ENCODE measurements around the gene SEMA3B.
"Not testable (repeated sequence)": the region's sequence is repeated elsewhere in the genome, so short reads cannot be mapped to it uniquely, and the experiment has no call there.

Gene SEMA3B

GRCh38 chr3:50294089-50294488, 25.1 kb downstream of the SEMA3B start:
- DNase-seq (ENCODE audit: low spot score) = no peak

- DNase-seq (ENCODE audit: low spot score) = no peak
Observed at GRCh38 chr3:50294492-50295403, 25.8 kb downstream of the SEMA3B start.

GRCh38 chr3:50295553-50296431, 26.8 kb downstream of the SEMA3B start:
- DNase-seq (ENCODE audit: low spot score) = no peak

- no peak for DNase-seq (ENCODE audit: low spot score)
Observed at GRCh38 chr3:50296721-50297383, 27.9 kb downstream of the SEMA3B start.

GRCh38 chr3:50297384-50297775, 28.4 kb downstream of the SEMA3B start:
- DNase-seq (ENCODE audit: low spot score) = no peak

GRCh38 chr3:50297896-50298725, 29.2 kb downstream of the SEMA3B start:
- no peak for DNase-seq (ENCODE audit: low spot score)

- peak; percentile 100 for DNase-seq (ENCODE audit: low spot score)
Observed at GRCh38 chr3:50298836-50299637, 30.1 kb downstream of the SEMA3B start, which contains the start of the genes HYAL3 and NAA80. Gene HYAL3, minus strand, starts transcription at chr3:50299405. Its CDS starts 3,803 bp downstream, at chr3:50295602. Gene NAA80, minus strand, starts transcription at chr3:50299405. Its CDS starts 1,942 bp downstream, at chr3:50297463.

- no peak for DNase-seq (ENCODE audit: low spot score)
Observed at GRCh38 chr3:50299638-50299928, 30.6 kb downstream of the SEMA3B start.

GRCh38 chr3:50299929-50300680, 31.2 kb downstream of the SEMA3B start:
- DNase-seq (ENCODE audit: low spot score) = peak; percentile 85

GRCh38 chr3:50300681-50301254, 31.8 kb downstream of the SEMA3B start:
- no peak for DNase-seq (ENCODE audit: low spot score)

GRCh38 chr3:50302095-50303012, 33.4 kb downstream of the SEMA3B start:
- no peak for DNase-seq (ENCODE audit: low spot score)

GRCh38 chr3:50303013-50303815, 34.3 kb downstream of the SEMA3B start, which contains the start of gene HYAL1:
Gene HYAL1, minus strand, starts transcription at chr3:50303574. Its CDS starts 618 bp downstream, at chr3:50302956.
- peak; percentile 13 for DNase-seq (ENCODE audit: low spot score)

GRCh38 chr3:50304601-50305000, 35.7 kb downstream of the SEMA3B start:
- DNase-seq (ENCODE audit: low spot score) = no peak

GRCh38 chr3:50312041-50312440, 43.1 kb downstream of the SEMA3B start:
- DNase-seq (ENCODE audit: low spot score) = not testable (repeated sequence)

GRCh38 chr3:50314342-50314741, 45.4 kb downstream of the SEMA3B start:
- no peak for DNase-seq (ENCODE audit: low spot score)

GRCh38 chr3:50314816-50315215, 45.9 kb downstream of the SEMA3B start:
- no peak for DNase-seq (ENCODE audit: low spot score)

- no peak for DNase-seq (ENCODE audit: low spot score)
Observed at GRCh38 chr3:50316657-50317242, 47.8 kb downstream of the SEMA3B start.
